Testis (tissue), 2 donors: ENCODE data around the gene KMT5C.

Experiments used
- POLR2A ChIP-seq: fragments of 450-650 bp; IDR thresholded peaks from one replicate; pipeline ENCODE4 v1.6.1; 2017; ENCODE audit warnings: antibody characterized with exemption, mild to moderate bottlenecking, moderate library complexity
- TF ChIP-seq, protein P1 (sequence below), 3 experiments: fragments of 450-650 bp in 2 of 3; fragments of 200-600 bp in 1 of 3; sonication (generic) in 1 of 3; IDR thresholded peaks; one replicate each; pipeline ENCODE4 v1.5.1; 2016 to 2019; ENCODE audit warnings: antibody characterized with exemption in 3 of 3, mild to moderate bottlenecking in 2 of 3, moderate library complexity in 1 of 3

DNA sequence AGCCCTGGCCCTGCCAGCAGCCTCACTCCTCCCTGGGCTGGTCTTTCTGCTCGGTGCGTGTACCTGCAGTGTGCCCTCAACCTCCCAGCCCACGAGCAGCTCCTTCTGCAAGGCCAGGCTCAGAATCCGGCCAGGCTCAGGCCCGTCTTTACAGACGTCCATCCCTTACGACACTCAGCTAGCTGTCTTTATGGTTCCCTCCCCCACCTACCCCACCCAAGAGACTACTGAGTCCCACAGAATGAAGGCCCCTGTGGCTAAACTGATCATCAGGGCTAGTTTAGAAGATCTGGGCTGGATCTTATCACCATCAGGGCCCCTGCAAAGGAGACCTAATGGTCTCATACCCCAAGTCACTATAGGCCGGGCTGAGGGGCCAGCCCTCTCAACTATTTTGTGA is 25.3 kb upstream of the KMT5C start:
- TF ChIP-seq, protein P1, sequence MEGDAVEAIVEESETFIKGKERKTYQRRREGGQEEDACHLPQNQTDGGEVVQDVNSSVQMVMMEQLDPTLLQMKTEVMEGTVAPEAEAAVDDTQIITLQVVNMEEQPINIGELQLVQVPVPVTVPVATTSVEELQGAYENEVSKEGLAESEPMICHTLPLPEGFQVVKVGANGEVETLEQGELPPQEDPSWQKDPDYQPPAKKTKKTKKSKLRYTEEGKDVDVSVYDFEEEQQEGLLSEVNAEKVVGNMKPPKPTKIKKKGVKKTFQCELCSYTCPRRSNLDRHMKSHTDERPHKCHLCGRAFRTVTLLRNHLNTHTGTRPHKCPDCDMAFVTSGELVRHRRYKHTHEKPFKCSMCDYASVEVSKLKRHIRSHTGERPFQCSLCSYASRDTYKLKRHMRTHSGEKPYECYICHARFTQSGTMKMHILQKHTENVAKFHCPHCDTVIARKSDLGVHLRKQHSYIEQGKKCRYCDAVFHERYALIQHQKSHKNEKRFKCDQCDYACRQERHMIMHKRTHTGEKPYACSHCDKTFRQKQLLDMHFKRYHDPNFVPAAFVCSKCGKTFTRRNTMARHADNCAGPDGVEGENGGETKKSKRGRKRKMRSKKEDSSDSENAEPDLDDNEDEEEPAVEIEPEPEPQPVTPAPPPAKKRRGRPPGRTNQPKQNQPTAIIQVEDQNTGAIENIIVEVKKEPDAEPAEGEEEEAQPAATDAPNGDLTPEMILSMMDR (IDR thresholded peaks at IDR 0.05) = no peak
- no peak for TF ChIP-seq POLR2A
